Fibroblast of skin of left biceps (primary cell): Measurements from ENCODE around the gene ACTR8.

Experiments used
- DNase-seq, 2 experiments: peaks; one replicate each; pipeline ENCODE4 v3.0.0-alpha.2; 2013; ENCODE audit warnings: low read depth in 2 of 2

The ACTR8 gene

DNA sequence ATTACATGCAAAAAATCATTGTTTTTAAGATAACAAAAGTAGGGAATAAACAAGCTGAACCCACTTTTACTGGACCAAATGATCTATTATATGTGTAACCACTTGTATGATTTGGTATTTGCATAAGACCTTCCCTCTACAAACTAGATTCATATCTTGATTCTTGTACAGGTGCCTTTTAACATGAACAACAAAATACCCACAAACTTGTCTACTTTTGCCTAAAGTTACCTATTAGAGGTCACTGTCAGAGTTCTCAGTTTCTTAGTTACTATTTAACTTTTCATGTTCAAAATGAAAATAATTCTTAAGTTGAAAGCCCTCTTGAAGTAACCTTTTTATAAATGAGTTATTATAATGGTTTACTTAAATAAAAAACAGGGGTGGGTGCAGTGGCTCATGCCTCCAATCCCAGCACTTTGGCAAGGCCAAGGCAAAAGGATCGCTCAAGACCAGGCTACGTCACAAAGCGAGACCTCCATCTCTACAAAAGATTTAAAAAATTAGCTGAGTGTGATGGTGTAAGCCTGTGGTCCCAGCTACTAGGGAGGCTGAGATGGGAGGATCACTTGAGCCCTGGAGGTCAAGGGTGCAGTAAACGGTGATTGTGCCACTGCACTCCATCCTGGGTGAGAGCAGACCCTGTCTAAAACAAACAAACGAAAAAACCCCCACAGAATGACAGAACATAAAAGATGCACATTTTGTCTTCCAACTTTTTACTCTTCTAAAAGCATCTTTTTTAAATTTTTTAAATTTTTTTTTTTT, 16.0 kb downstream of the ACTR8 start:
- no peak for DNase-seq

DNA sequence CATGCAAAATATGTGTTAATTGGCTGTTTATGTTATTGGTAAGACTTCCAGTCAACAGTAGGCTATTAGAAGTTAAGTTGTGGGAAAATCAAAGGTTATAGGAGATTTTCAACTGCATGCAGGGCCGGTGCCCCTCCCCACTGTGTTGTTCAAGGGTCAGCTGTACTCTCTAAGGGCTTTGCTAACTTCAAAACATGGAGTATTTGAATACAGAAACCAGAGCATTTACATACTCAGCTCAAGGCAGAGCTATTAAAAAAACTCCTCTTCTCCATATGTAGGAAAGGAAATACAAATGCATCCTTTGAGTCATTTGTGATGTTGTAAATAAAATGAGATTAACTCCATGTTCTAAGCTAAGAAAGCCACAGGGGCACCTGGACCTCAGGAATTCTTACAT, 18.8 kb downstream of the ACTR8 start:
- no peak for DNase-seq

DNA sequence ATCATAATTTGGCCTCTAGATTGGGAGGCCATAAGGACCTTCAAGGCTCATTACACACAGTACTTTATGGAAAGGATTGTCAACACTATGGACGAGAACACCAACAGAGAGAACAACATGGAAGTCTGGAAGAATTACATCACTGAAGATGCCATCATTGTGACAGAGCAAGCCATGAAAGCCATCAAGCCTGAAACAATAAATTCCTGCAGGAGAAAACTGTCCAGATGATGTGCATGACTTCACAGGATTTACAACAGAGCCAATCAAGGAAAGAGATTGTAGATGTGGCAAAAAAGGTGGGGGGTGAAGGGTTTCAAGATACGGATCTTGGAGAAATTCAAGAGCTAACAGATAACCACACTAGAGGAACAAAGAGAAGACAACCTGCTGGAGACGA, 19.7 kb downstream of the ACTR8 start:
- no peak for DNase-seq

DNA sequence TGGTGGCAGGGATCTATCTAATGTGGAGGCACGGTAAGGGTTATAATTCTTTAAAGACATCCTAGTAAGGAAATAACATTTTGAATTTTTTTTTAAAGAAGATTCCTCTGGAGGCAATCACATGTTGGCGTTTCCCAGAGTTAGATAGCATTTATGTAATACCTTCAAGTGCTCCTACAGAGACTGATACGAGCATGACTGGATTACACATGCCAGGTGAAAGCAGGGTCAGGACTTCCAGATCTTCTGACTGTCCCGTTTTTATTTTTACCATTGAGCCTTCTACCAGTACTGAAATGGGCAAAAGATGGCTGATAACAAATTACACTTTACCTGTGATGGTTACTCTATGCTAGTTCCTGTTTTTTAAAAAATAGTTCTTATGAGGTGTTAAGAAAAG, 21.8 kb downstream of the ACTR8 start:
- DNase-seq, result no peak

DNA sequence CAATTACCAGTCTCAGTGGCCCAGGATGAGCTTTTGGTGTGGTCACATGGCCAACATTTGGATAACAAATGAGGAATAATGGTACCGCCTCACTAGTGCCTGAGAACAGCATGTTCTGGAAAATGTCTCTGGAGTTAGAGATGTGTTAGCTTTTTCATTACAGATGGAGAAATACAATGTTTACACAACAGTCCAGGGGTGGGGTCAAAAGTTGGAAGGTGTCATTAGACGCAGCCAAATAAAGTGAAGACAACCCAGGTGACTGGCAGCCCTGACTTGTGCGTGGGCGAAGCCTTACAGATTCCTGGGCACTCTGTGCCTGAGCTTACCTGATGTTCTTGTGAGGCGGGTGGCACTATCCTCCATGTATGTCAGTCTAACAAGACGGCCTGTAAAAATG, 22.8 kb downstream of the ACTR8 start:
- DNase-seq, result no peak

DNA sequence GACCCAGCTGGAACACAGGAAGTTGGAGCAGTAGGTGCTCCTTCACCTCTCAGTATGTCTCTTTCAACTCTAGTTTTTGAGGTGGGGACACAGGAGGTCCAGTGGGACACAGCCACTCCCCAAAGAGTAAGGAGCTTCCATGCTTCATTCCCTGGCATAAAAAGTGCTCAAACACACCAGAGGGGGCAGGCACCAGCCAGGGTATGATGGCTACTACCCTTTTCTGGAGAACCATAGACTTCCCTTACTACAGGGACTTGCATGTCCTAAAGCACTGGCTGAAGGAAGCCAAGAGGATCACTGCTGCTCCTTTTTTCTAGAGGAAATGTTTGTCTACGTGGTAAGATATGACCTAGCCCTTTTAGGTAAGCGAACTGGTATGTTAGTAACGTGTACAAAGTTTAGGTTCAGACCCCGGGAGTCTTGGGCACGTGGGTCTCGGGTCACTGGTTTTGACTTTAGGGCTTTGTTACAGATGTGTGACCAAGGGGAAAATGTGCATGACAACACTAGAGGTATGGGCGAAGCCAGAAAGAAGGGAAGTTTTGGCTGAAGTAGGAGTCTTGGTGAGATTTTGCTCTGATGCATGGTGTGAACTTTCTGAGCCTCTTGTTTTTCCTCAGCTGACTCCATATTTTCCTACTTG, 23.7 kb downstream of the ACTR8 start:
- no peak for DNase-seq

DNA sequence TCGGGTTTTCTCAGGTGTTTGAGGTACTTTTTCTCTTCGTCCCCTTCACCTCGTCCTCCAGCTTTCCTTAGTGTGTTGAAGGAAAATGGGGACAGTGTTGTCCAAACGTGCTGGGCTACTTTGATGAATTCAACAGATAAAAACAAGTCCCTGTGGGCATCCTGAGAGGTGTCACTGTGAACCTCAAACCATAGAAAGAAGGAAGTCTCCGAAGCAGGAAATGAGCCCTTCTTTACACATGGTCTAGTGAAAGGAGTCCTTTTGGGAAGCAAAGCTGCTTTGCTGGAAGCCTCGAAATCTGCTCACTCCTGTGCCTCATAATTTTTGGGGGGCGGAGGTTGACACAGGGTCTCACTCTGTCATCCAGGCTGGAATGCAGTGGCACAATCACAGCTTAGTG, 25.0 kb downstream of the ACTR8 start:
- no peak for DNase-seq

DNA sequence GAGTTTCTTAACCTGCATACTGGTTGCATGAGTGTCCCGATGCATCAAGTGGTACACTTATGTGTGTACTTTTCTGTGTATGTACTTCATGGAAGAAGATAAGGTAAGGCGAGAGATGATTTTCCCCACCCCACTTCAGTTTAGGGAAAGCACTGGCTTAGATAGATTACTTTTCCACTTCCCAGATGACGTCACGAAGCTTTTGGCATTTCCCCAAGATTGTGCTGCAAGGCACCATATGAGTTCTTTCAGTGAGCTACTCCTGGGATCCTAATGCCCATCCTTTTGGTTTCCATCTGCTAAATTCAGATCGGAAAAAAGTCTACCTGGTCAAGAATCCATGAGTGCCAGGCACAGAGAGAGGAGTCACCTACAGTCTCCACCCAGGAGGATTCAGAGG, 31.1 kb downstream of the ACTR8 start:
- DNase-seq, result peak; percentile 5 to 10

DNA sequence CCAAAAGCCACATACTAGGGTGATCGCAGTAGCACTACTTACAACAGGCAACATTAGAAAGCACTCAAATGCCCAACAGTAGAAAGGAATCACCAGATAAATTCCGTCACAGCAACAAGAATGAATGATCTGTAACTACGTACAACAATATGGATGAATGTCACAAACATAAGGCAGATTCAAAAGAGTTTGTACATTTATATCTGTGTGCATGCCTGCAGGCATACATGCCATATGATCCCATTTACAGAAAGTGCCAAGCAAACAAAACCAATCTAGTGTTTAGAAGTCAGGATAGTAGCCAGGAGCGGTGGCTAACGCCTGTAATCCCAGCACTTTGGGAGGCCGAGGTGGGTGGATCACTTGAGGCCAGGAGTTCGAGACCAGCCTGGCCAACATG, 32.0 kb downstream of the ACTR8 start:
- DNase-seq, result no peak

DNA sequence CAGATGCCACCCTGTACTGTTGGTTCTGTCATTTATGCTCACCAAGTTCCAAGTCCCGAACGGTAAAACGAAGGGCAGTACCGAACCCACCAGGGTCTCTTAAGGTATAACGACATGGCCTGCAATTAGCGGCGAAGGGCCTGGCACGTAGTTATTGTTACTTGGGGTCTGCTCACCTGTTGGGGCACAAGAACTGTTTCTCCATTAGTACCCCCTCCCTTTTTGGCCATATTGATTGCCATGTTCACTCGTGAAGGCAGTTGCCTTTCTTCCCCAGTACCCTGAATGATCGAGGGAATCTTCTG, 35.1 kb downstream of the ACTR8 start:
- DNase-seq, result no peak

DNA sequence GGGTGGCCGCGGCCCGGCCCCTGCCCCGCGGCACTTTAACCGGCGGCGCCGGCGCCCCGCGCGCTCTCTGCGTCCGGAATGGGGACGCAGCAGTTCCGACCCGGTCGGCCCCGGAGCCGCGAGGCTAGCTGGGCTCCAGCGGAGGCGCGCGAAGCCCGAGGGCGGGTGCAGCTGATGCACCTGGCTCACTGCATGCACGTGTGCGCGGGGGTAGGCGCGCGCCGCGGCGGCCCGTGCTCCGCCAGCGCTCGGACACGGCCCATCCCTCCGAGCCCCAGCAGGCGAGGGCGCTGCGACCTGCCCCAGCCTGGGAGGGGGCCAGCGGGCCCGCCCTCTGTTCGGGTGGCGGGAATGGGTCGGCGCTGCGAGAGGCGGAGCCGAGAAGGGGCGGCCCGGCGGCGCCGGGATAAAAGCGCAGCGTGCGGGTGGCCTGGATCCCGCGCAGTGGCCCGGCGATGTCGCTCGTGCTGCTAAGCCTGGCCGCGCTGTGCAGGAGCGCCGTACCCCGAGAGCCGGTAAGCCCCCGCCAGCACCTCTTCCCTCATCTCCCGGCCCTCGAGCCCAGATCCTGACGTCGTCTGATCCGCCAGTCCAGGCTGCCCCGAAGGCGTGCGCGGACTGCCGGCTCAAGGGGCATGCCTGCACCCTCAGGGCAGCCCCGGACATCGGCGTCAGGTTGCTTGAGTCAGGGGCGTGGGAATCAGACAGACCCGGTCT, 35.7 kb downstream of the ACTR8 start, which contains the start of the genes CHDH and IL17RB:
CHDH (minus strand) TSS at position 286 of the 717 bp plus-strand sequence. CDS start 22,411 bp downstream, outside the sequence.
IL17RB (plus strand) TSS at position 435 of the 717 bp plus-strand sequence; CDS start at position 456, 21 bp downstream.
- DNase-seq, result no peak

DNA sequence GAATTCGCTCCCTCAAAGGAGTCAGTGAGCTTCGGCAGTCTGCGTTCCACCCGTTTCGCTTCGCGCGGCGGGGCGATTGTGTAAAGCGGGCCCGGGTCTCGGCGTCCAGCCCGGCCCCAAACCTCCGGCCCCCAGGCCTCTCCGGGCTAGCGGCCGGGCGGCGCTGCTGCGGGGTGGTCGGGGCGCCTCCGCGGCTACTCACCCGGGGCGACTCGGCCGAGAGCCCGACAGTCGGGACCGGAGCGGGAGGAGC, 36.1 kb downstream of the ACTR8 start:
- no peak for DNase-seq

DNA sequence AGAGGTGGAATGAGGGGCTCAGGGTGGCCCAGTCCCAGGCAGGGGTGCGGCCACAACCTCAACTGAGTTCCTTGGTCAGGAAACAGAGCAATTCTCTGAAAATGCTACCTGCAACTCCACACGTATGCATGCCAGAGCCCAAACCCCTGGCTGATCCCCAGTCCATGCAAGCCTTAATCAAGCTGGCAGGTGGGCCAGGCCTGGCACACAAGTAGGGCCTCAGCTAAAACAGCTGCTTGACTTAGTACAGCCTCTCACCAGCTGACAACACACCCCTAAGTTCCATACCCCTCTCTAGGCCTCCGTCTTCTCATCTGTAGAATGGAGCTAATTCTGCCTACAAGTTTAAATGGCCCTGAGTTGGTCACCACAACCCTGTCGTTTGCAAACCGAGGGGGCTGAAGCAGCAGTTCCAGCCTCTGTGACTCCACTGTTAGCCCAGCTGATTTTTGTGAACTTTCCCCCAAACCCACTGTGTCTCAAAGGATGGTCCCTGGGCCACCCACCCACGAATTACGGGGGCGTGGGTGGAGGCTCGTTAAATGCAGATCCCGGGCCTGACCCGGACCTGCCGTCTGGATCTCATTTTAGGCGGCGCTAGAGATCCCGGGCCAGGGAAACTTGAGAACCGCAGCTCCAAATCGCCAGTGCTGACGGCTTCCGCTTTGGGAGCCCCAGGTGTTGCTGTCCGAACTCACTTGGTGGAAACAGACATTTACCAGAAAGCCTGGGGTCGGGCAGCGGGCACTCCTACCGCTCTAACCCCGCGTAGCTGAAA, 36.7 kb downstream of the ACTR8 start:
- DNase-seq, result no peak

DNA sequence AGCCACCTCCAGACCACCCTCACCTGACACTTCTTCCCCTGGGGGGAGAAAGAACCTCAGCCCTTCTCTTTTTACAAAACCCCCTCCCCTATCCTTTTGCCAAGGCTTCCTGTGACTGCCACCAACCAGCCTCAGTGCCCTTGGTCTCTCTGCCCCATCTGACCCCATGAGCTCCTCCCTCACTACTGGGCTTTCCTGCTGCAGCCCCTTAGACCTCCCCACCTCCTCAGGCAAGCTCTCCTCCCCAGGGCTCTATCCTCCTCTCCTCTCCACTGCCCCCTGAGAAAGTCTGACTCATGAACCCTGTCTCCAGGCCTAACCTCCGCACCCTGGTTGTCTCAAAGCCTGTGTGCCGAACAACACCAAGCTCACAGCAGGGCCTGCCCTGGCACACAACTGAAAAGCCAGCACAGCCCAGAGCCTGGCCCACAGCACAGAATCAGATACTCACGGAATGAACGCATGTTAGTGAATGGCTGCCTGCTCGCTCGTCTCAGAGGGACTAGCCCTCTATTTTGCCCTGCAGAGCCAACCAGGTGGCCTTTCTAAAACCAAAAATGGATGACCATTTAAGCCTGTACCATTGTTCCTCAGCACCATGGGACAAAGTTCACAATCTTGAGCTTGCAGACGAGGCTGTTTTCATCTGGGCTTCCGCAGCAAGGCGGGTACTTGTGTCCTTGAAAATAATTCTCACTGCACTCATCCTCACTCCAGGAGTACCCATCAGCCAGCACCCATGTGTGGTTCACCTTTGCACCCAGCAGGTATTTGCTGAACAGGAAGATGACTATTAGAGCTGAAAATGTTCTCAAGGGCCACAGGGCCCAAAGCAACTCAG, 37.5 kb downstream of the ACTR8 start:
- DNase-seq, result no peak

DNA sequence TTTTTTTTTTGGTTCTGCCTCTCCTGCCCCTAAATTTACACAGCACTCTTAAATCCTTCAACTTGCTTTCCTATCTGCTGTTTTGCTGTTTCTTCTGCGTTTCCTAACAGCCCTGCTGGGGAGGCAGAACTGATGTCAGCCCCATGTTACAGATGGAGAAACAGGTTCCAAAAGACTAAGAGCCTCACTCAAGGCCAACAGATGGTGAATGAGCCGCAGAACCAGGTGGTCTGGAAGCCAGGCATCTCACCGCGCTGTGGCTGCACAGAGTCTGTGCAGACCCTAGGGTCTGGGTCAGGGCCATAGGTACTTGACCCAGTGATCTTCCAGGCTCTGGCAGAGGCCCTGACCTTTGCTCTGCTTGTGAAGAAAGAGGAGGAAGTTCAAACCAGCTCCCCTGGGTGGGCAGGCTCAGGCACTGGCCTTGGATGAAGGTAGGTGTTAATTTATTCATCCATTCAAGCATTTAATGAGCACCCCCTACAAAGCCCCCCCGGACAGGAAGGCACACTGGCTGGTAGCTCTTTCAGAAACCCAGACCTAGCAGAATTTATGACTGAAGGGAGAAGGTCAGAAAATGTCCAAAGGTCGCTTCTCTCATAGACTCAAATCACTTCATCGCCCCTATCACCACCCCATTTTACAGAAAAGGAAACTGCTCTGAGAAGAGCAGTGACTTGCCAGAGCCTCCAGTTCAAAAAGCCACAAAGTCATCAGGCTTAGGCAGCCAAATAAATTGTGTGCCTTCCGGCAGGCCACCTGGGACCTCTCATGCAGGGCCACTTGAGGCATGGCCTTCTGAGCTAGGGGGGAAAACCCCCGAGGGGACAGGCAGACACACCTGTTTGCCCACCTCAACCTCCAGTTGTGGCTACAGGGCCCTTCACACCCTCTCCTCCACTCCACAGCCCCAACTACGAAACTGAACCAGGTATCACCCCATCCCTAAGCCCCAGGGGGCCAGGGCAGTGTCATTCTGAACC, 38.5 kb downstream of the ACTR8 start:
- DNase-seq, result no peak

DNA sequence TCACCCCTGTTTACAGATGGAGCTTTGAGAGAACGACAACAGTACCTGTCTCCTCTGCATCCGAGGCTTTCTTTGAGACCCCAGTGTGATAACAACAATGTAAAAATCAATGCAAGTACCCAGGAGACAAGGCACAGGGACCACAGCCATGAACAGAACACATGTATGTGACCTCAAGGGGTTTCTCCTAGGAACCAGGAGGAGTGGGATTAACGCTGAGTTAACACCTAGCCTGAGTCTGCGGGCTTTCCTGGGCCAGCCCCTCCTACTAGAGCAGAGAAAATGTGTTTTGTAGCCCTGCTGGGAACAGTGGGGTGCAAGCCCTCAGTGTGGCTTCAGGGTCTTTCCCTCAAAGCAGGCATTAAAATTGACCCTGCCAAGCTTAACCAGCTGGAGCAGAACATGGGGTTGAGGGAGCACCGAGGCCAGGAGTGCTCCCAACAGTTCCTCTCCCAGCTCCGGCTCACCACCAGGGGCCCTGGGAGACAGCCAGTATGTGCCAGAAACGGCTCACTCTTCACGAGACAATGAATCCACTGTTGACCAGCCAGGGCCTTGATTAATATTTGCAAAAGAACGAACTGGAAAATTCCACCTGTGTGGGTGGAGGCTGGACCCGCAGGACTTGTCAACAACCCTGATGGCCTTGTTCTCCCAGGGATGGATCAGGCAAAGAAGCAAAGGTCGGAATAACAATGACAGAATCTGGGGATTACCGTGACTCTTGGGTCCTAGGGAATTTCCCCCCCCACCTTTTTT, 39.3 kb downstream of the ACTR8 start:
- DNase-seq, result no peak

DNA sequence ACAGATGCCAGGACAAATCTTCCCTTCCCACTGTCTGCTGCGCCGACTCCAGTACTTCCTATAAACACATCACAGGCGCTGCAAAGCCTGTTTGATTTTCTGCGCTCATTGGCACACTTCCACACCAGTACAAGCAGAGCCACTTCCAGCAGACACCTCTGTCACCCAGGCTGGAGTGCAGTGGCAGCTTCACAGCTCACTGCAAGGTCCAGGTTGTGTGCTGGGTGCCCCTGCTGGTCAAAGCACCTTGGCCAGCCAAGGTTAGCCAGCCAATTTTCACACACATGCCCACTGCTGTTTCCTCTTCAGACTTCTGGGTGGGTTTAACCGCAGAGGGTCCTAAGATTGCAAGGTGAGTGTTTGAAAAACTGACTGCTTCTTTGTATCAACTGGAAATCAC, 40.7 kb downstream of the ACTR8 start:
- no peak for DNase-seq

DNA sequence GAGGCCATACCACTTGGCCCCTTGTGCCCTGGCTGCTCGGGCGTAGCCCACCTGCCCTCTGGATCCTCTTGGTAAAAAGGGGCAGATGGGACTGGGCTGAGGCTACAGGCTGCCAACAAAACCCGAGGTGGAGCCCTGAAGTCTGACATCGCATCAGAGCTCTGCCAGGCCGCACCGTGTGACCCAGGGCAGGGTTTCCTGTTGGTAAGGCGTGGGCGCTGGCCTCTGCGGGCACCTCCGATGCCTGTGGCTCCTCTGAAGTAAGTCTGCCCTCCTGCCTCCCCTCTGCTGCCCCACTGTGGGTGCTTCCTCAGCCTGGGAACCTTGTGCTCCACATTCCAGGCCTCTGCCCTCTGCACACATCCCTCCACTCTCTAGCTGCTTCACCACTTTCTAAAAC, 44.6 kb downstream of the ACTR8 start:
- DNase-seq, result no peak

DNA sequence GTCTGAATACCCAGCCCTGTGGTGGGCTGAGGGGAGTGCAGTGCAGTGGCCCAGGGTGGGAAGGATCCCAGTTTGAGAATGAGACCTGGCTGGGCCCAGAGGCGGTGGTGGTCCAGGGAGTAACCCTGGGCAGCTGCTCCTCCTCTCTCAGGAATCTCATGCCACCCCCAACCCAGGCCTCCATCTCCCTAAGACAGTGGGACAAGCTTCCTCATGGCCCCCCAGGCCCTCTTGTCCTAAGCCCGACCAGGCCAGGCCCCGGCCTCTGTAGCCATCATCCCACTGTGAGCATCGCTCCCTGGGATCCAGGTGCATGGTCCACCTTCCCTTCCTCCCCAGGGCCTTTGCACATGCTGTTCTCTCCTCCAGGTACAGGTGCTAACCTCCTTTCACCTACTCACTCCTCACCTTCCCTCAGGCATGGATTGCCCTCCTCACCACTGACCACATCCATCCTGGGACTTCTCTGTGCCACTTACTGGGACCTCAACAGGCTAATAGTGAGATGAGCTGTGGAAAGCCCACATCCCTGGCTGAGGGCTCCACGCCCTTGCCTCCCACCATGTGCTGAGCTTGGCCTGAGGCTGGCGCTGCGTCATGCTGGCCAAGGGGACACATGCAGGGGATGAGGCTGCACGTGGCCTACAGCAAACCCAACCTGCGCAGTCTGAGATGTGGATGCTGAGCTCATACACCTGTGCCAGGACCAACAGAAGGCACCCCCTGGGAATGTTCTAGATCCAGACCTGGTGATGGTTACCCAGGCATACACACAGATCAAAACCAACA, 45.7 kb downstream of the ACTR8 start:
- no peak for DNase-seq
